Left lobe of liver (tissue), 2 donors: ENCODE data around the gene KREMEN2. TPM values are rescaled to one million over a fixed set of nuclear protein-coding genes. Genes with fewer than 3 reads are reported as not detected.
"Not testable (repeated sequence)": the region's sequence is repeated elsewhere in the genome, so short reads cannot be mapped to it uniquely, and the experiment has no call there.

Experiments
- ATAC-seq: fragments of 200-7000 bp; cut with Tn5 transposase; one replicate; pipeline ENCODE4 v1.9.1; 2020; ENCODE audit warnings: mild to moderate bottlenecking, moderate library complexity
- DNase-seq: peaks from one replicate; pipeline ENCODE4 v3.0.0-alpha.2; 2020; ENCODE audit warnings: low spot score
- total RNA-seq: library from RNA; stranded (reverse); gene quantifications from one replicate; pipeline ENCODE4 v1.2.1, GENCODE V29; 2021
- donor health status: DM: no; HTN: no; CAD: no; lungs with moderate emphysema.
- donor health status: DM: no; HTN: yes; CAD: no.

Gene KREMEN2
- total RNA-seq, 1 donor from 2014 or later, result not detected

DNA sequence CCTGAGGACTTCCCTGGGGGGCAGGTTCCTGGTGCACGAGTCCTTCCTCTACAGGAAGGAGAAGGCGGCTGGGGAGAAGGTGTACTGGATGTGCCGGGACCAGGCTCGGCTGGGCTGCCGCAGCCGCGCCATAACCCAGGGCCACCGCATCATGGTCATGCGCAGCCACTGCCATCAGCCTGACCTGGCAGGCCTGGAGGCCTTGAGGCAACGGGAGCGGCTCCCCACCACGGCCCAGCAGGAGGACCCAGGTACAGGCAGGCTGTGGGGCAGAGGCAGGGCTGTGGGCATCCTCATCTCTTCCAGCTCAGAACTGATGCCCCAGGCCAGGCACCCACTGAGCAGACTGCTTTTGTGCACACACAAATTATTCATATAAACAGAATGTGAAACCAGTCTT, 25.9 kb upstream of the KREMEN2 start:
- ATAC-seq (no peak), DNase-seq (no peak)

DNA sequence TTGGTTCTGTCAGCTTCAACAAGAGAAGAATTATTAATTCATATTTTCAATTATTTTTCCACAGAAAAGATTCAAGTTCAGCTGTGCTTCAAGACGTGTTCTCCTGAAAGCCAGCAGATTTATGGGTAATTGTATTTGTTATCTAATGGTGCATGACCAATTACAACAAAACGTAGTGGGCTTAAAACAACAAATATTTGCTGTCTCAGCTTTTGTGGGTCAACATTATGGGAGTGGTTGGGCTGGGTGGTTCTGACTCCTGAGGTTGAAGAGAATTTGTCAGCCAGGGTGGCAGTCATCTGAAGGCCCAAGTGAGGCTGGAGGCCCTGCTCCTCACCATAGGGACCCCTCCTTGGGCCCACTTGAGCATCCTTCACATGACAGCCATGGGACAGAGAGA, 24.1 kb upstream of the KREMEN2 start:
- no peak for ATAC-seq
- no peak for DNase-seq

DNA sequence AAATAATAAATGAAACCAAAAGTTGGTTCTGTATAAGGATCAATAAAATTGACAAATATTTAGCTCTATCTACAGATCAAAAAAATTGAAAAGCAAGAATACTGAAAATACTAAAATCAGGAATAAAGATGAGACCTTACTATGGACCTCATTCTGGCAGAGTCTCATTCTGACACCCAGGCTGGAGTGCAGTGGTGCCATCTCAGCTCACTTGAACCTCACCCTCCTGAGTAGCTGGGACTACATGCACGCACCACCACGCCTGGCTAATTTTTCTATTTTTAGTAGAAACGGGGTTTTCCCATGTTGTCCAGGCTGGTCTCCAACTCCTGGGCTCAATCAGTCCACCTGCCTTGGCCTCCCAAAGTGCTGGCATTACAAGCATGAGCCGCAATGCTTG, 22.0 kb upstream of the KREMEN2 start:
- ATAC-seq, result no peak

DNA sequence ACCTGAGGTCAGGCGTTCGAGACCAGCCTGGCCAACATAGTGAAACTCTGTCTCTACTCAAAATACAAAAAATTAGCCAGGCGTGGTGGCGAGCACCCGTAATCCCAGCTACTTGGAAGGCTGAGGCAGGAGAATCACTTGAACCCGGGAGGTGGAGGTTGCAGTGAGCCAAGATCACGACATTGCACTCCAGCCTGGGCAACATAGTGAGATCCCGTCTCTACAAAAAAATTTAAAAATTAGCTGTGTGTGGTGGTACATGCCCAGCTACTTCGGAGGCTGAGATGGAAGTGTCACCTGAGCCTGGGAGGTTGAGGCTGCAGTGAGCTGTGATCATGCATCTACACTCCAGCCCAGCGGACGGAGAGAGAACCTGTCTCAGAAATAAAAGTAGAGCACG, 20.4 kb upstream of the KREMEN2 start:
- not testable (repeated sequence) for DNase-seq, ATAC-seq

More for the DNA sequence above, 22.0 kb upstream of the KREMEN2 start:
- no peak for DNase-seq

DNA sequence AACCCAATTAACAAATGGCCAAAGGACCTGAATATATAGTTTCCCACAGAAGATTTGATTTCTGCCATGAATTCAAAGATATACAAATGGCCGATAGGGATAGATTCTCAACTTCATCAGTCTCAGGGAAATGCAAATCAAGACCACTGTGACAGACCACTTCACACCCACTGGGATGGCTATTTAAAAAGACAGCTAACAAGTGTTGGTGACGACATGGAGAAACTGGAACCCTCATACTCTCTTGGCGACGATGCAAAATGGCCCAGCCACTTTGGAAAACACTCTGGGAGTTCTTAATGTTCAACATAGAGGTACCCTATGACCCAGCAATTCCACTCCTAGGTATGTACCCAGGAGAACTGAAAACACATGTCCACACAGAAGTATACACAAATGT, 17.4 kb upstream of the KREMEN2 start:
- DNase-seq, result no peak
- no peak for ATAC-seq

DNA sequence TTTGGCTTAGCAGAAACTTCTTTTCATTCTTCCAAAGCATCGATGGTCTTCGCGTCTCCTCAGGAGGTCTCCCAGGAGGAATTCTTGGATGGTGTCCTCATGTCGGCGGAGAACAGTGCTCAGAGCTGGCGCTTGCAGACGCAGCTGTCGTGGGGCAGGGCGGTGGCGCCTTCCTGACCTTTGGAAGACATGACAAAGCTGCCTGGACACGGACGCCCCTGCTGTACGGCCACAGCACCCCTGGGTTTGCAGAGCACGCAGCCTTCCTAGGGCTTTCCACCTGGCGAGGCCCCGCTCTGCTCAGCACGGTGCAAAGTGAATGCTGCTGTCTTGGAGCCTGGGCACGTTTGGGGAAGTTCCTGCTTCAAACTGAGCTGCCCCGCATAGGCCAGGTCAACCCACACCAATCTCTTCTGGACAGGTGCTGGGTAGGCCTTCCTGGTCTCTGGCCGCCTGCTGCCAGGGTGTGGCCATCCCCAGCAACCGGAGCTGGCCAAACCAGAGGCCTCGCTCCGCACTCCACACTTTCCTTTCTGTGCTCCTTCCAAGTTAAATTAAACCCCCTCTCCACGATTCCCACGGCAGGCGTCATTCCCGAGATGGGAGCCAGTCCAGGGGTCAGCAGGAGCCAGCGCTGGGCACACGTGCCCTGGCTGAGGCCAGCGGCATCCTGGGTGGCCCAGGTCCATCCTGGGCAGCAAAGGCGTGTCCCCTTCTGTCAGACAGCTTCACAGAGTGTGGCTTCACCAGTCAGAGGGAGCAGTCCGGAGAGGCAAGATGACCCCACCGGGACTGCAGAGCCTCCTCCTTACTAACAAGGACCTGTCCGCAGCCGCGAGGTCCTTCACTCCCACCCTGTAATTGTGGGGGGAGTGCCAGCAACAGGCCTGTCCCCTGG, 15.0 kb upstream of the KREMEN2 start:
- peak; percentile 41 for DNase-seq
- peak; percentile 26 for ATAC-seq

DNA sequence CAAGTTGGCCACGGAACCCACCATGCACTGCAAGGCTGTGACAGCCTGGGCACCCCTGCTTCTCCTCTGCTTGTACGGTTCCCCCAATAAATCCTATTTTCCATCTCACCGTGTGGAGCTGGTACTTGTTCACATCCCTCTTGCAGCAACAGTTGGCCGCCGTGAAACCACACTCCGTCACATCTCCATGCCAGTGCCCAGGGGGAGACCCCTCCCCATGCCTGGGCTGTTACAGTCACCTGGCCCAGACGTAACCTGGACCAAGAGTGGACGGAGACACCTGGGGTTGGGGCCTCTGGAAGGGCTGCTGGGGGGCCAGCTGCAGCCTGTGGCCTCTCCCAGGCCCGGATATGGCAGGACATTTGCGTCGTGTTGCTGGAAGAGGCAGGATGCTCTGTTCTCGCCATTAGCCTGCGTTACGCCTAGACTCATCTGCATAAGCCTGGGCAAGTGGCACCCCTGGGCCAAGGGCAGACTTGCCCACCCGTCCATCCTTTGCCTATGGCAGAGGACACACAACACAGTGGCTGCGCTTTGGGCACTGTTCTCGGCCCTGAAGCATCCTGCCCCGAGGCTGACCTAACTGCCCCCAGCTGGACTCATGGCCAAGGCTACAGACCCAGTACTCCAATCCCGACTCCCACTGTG, 14.2 kb upstream of the KREMEN2 start:
- DNase-seq, result peak; percentile 41
- no peak for ATAC-seq

DNA sequence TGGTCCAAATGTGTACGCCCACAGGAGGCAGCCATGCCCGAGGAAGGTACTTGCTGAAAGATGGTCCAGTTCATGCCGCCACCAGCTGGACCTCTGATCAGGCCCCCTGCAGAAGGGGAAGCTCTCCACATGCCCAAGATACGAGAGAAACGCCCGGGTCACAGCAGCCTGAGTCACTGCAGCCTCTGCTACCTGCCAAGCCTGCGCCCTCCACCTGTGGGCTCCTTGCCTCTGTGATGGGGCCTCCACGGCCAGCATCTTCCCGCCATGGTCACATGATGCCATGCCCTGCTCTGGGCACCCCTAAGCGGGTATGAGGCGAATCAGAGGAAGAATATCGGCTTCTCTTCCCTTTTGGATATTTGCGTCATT, 13.7 kb upstream of the KREMEN2 start:
- no peak for ATAC-seq

DNA sequence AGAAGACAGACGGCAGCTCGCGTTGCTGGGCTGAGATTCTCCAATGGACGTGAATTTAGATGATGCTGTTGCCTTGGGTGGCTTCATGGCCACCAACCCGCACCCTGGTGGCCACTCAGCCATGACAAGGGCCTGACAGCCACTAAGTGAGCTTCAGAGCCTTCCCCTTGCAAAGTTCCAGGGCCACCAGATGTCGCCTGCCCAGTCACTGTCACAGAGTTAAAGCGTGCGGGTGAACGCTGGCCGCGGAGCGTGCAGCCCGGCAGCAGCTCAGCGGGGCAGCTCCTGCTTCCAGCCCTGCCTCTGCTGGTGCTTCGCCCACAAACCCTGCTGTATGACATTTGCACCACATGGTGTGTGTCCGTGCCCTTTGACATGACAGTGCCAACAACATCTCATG, 13.3 kb upstream of the KREMEN2 start:
- no peak for DNase-seq
- ATAC-seq, result no peak

More for the DNA sequence above, 13.7 kb upstream of the KREMEN2 start:
- DNase-seq, result no peak

DNA sequence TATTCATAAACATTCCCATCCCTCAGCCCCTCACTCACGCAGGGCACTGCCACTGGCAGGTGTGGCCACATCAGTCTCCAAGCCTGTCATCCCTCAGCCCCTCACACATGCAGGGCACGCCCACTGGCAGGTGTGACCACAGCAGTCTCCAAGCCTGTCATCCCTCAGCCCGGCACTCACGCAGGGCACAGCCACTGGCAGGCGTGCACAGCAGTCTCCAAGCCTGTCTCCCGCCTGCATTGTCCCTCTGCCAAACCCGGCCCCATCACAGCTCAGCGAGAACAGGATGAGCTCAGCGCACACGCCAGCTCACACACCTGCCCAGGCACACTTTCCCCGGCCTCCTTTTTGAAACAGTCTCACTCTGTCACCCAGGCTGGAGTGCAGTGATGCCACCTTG, 11.4 kb upstream of the KREMEN2 start:
- DNase-seq (no peak), ATAC-seq (no peak)

DNA sequence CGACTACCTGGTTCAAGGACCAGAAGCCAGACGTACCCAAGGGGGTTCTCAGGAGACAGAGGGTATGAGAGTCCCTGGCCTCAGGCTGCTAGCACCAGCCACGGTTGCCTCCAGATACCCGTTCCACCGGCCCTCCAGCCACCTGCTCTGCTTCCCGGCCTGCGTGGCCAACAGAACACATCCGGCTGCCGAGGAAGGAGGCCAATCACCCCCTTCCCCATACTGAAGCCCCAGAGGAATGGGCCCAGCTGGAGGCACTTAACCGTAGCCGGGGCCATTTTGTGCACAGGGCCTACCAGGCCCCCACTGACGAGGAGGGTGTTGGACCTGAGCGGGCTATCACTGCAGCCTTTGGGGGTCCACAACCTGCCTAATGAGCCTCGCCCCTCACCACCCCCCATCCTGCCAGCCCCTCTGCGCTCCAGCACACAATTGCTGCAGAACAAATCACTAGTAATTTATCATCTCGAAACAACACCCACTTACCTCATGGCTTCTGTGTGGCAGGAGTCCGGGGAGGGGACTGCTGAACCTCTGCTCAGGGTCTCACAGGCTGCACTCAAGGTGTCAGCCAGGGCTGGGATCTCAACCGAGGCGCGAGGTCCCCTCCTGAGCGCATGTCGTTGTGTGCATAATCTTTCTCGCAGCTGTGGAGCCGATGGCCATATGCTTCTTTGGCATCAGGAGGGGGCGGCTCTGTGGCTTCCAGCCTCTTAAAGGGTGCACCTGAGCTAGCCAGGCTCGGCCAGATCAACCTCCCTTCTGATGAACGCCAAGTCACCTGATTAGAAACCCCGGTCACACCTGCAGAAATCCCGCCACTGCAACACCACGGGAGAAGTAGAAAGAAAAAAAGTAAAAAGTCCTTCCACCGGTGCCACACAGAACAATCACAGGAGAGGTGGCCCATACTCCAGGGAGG, 10.1 kb upstream of the KREMEN2 start:
- DNase-seq, result peak; percentile 37

DNA sequence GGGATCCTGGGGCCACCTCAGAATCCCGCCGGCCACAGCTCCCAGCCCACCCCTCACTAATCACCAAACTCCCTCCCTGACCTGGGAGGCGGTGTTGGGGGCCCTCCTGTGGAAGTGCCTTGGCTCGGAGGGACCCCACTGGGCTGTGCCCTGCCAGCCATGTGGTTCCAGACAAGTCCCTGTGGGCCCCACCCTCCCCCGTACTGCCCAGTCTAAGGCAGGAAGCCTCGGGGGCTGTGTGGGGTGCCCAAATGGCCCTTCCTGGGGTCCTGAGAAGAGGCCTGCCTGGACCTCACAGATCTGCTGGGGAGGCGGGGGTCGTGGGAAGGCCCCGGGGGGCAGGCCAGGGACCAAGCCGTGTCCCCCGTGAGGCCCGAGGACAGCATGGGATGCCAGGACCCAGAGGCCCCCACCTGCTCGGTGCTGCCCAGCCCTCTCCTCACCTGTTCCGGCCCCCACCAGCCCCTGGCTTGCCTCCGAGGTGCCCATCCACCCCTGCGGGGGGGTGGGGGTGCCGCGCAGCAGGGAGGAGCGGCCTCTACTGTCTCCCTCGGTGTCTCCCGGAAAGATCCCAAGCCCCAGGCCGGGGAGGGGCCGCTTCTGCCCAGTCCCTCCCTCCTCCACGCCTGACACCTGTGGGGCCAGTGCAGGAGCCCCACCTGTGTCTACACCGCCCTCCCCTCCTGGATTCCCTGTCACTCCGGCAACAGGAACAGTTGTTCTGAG, 9.3 kb upstream of the KREMEN2 start:
- no peak for DNase-seq
- no peak for ATAC-seq

More for the DNA sequence above, 10.1 kb upstream of the KREMEN2 start:
- ATAC-seq, result no peak

DNA sequence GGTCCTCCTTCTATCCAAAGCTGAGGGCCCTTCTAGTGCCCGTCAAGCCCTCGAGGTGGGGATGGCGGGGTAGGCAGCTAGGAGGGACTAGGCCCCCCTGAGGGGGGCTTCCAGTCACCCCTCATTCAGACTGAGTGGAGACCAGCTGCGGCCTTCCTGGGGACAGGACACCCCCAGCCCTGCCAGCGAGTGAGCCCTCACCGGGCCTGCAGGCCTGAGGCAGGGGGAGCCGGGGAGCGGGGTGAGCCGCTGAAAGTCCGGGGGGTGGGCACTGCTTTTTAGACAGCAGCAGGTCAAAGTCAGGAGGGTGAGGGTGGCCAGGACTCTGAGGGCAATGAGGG, 8.7 kb upstream of the KREMEN2 start:
- ATAC-seq (no peak), DNase-seq (no peak)

DNA sequence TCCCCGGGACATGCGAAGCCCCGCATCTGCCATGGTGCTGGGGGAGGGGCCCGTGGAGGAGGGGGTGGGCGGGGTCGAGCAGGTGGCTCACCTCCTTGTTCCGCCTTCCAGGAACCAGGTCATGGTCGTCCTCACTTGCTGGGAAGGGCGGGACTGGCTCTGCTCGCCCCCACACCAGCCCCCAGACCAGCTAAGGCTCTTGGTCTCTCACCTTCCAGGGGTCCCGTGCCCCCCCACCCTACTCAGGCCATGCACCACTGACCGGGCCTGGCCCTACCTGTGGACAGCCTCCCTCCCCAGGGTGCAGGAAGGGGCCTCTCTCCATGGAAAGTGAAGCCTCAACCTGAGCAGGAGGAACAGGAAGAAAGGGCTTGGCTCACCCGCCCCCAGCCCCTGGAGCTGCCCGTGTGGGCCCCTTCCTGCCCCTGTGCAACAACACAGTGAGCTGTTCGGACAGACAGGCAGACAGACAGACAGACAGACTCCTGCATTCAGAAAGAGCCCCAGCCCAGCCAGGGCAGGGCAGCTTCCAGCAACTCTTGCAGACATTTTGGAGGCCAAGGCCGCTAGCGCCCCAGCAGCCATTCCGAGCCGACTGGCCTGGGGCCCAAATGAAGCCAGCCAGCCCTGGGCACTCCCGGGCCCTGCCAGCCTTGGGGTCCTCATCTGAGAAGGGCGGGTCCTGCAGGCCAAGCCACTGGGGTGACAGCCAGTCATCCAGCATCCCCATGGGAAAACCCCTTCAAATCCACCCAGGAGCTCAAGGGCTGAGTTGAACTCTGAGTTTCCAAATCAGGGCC, 8.1 kb upstream of the KREMEN2 start:
- ATAC-seq, result no peak

DNA sequence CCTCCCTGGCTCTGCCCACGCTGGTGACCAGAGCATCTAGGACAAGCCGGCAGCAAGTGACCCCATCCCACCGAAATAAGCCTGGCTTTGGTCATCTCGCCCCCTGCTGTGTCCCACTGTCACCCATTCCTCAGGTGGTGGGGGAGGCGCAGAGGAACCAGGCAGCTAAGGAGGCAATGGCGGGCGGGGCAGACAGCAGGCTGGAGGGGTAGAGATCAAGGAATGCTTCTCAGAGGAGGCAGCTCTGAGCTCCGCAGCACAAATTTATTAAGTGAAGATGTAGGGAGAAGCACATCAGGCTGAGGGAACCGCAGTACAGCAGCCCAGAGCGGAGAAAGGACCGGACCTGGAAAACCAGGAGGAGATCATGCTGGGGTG, 7.5 kb upstream of the KREMEN2 start:
- ATAC-seq, result no peak
- no peak for DNase-seq

More for the DNA sequence above, 8.1 kb upstream of the KREMEN2 start:
- peak; percentile 42 for DNase-seq

DNA sequence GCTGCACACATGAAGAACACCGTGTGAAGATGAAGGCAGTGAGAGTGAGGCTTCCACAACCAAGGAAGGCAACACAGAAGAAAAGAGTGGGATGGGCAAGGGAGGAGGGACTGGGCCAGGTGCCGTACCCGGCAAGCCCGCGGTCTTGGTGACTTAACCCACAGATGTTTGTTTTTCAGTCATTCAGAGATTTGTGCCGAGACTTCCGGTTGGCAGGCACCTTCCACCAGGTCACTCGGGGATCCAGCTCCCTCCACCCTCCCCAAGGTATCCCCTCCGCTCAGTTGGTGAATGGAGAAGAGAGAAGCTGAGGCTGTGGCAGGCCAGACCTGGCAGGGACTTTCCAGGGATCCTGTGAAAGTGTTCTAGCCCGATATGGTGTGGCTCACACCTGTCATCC, 4.9 kb upstream of the KREMEN2 start:
- ATAC-seq (no peak), DNase-seq (no peak)

DNA sequence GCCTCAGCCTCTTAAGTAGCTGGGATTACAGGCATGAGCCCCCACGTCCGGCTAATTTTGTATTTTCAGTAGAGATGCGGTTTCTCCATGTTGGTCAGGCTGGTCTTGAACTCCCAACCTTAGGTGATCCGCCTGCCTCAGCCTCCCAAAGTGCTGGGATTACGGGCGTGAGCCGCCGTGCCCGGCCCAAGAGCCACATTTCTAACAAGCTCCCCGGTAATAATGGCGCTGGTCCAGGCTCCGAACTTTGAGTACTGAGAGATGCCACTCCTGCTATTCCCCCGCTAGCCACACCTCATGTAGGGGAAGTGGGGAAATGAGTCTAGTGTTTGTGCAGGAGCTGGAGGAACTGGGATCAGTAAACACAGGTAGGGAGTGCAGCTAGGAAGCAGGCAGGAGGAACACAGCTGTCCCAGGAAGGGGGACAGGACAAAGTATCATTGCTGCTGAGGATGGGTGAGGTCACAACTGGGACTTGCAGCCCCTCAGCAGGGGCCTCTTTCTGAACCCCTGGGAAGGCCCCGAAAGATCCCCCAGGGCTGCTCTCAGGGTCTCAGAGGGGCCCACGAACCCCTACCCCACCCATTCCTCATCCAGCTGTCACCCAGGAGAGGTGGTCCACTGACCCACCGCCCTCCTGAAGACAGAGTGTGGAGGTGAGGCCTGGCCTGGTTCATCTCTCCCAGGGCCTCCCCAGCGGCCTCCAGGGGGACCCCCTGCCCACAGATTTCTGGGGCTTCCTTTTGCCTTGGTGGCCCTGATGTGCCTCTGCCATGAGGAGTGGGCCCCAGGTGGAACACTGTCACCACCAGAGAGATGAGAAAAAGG, 3.7 kb upstream of the KREMEN2 start:
- no peak for ATAC-seq
- DNase-seq, result no peak

DNA sequence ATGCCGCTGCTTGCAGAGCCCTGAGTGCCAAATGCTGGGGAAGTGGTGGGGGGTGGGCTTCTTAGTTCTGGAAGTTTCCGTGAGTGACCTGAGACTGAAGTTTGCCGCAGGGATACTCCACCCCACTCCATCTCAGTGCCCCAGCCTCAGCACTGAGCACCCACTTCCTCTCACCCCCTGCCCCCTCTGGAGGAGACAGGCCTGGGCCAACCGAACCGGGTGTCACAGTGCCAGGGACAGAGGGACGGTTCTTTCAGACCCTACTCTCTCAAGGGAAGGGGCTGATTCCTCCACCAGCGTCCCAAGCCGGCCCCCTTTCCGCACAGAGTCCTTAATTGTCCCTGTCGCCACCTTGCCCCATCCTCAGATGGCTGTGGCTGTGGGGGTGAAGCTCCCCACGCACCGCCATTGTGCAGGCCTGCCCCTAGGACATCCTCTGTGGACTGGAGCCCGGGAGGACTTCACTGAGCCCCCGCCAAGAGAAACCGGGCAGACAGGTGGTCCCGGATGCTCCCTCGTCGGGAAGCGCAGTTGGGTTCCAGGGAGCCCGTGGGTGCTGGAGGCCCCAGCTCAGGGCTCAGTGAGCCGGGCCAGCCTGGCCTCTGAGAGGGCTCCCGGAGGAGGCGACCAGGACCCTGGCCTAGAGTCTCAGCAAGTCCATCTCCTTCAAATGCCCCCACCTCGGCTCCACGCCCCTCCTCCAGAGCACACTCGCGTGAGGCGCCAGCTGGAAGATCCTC, 1.6 kb upstream of the KREMEN2 start:
- ATAC-seq (no peak), DNase-seq (no peak)
